Neutrophil (primary cell): Measurements from ENCODE around the gene CDK5RAP2.

Experiments
- H3K27ac ChIP-seq: fragments of 200-600 bp; sonication (generic); 2 replicates; pipeline ENCODE4 v1.5.1; 2016; ENCODE audit warnings: mild to moderate bottlenecking, moderate library complexity
- H3K27me3 ChIP-seq: fragments of 200-600 bp; sonication (generic); 2 replicates; pipeline ENCODE4 v1.6.0; 2016; ENCODE audit warnings: mild to moderate bottlenecking
- H3K36me3 ChIP-seq: fragments of 200-600 bp; sonication (generic); 2 replicates; pipeline ENCODE4 v1.5.1; 2017
- H3K4me1 ChIP-seq, 2 experiments: fragments of 200-600 bp in 1 of 2; sonication (generic) in 1 of 2; 1 replicate in 1 of 2; 2 replicates in 1 of 2; pipeline versions ENCODE4 v1.5.1 to v1.6.1; 2013 to 2016; ENCODE audit warnings: low read depth in 1 of 2, low read length in 1 of 2, mild to moderate bottlenecking in 1 of 2, moderate library complexity in 1 of 2; ENCODE audit not compliant: control insufficient read depth in 1 of 2, insufficient read depth in 1 of 2
- H3K4me3 ChIP-seq, 2 experiments: fragments of 200-600 bp in 1 of 2; sonication (generic) in 1 of 2; 1 replicate in 1 of 2; 2 replicates in 1 of 2; pipeline ENCODE4 v1.5.1; 2013 to 2016; ENCODE audit warnings: low read depth in 1 of 2, low read length in 1 of 2, mild to moderate bottlenecking in 1 of 2, moderate library complexity in 1 of 2
- H3K9me3 ChIP-seq: fragments of 200-600 bp; sonication (generic); 2 replicates; pipeline ENCODE4 v1.5.1; 2016
- CTCF ChIP-seq: fragments of 200-600 bp; sonication (generic); IDR thresholded peaks from 2 replicates; pipeline ENCODE4 v1.5.1; 2016; ENCODE audit warnings: antibody characterized with exemption

CDK5RAP2 gene

GRCh38 chr9:120567081-120567480 lies 12.9 kb downstream of the CDK5RAP2 start:
- no peaks in the 10 kb centered on the region for H3K4me1 ChIP-seq
- H3K36me3 ChIP-seq, result peaks cover 82% of the 10 kb centered on the region
- no peaks in the 10 kb centered on the region for H3K9me3 ChIP-seq
- no peaks in the 10 kb centered on the region for H3K27me3 ChIP-seq
- H3K27ac ChIP-seq, result no peak overlapping the region
- no peak for TF ChIP-seq CTCF
- H3K4me3 ChIP-seq, result no peak overlapping the region

DNA sequence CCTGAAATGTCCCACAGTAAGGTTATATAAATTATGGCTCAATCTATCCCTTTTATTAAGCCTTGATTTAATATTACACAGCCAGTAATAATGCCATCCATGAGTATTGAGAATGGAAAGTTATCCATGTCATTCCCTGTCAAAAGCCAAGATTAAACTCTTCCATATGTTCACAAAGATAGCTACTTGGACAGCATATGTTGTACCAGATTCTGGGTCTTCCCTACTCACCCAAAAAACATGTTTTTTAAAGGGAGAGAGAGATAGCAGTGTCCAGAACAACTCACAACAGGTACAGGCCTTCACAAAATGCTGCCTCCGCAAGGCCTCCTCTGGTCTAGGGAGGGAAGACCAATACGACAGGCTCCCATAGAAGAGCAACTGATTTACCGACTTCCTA lies 15.4 kb downstream of the CDK5RAP2 start:
- H3K27me3 ChIP-seq, result no peaks in the 10 kb centered on the region
- H3K9me3 ChIP-seq, result no peaks in the 10 kb centered on the region
- H3K27ac ChIP-seq, result no peak overlapping the region
- TF ChIP-seq CTCF, result no peak
- H3K36me3 ChIP-seq, result peaks cover 65% of the 10 kb centered on the region
- no peaks in the 10 kb centered on the region for H3K4me1 ChIP-seq
- no peak overlapping the region for H3K4me3 ChIP-seq

DNA sequence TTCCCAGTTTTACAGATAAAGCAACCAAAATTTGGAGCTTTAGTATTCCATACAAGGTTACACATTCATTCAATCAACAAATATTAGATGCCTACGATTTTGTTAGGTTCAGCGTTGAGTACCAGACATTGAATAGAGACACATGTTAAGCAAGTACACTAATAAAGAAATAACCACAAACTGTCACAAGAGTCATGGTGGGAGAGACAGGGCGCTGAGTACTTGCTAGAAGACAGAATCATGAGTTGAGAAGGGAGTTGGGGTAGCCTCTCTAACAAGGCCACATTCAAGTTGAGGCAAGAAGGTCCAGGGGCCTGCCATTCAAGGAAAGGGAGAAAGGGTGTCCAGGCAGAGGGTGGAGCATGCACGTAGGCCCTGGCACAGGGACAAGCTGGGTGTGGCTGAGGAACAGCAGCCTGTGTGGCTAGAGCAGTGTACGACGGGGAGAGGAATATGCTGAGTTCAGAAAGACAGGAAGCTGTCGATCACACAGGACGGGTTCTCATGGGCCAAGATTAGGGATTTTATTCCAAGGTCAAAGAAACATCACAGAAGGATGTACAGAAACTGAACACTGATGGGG lies 17.0 kb downstream of the CDK5RAP2 start:
- Histone ChIP-seq H3K9me3 (no peaks in the 10 kb centered on the region), H3K36me3 (peaks cover 49% of the 10 kb centered on the region), H3K27me3 (no peaks in the 10 kb centered on the region), H3K4me3 (no peak overlapping the region), H3K4me1 (no peaks in the 10 kb centered on the region), H3K27ac (no peak overlapping the region)
- no peak for TF ChIP-seq CTCF

- TF ChIP-seq CTCF, result no peak
- H3K27me3 ChIP-seq, result no peaks in the 10 kb centered on the region
- no peaks in the 10 kb centered on the region for H3K4me1 ChIP-seq
- H3K27ac ChIP-seq, result no peak overlapping the region
- no peaks in the 10 kb centered on the region for H3K9me3 ChIP-seq
- H3K4me3 ChIP-seq, result no peak overlapping the region
- H3K36me3 ChIP-seq, result peaks cover 38% of the 10 kb centered on the region
These were observed 18.3 kb downstream of the CDK5RAP2 start for GRCh38 chr9:120561709-120562108.

DNA sequence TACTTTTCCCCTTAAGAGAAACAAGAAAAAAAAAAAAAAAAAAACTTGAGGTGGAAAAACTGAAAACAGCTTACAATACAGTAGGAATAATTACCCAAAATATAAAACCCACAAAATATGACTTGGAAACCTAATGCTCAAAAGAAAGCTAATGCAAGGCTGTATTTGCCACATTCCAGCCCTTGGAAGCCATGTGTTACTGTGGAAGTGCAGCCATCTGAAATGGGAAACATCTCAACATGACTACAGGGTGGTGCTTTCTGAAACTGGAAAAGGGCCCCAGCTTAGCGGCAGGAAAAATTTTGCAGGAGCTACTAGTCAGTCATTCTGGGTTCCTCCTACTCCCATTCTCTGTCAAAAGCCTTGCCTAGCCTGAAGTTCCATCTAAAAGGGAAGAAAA lies 20.4 kb downstream of the CDK5RAP2 start:
- H3K27me3 ChIP-seq, result no peaks in the 10 kb centered on the region
- H3K27ac ChIP-seq, result no peak overlapping the region
- H3K36me3 ChIP-seq, result peaks cover 21% of the 10 kb centered on the region
- H3K4me3 ChIP-seq, result no peak overlapping the region
- no peaks in the 10 kb centered on the region for H3K9me3 ChIP-seq
- H3K4me1 ChIP-seq, result peaks cover 8 to 11% of the 10 kb centered on the region in 2 experiments
- TF ChIP-seq CTCF, result no peak

DNA sequence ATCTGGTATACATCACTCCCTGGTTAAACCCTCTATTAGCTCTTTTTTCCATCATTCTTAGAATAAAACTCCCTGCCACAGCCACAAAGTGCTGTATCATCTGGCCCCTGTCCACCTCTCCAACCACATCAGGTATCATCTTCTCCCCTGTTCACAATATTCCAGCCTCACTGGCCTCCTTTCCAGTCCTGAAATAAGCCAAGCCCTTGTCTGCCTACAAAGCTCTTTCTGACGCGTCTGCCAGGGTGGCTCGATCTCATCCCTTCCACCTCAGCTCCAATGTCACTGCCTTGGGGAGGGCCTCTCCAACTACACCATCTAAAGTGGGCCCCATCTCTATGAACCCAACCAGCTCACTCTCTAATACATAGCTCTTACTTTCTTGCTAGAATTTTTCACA lies 21.5 kb downstream of the CDK5RAP2 start:
- Histone ChIP-seq H3K4me1 (peaks cover 8 to 11% of the 10 kb centered on the region in 2 experiments), H3K27me3 (no peaks in the 10 kb centered on the region), H3K36me3 (peaks cover 12% of the 10 kb centered on the region), H3K4me3 (no peak overlapping the region), H3K27ac (no peak overlapping the region), H3K9me3 (no peaks in the 10 kb centered on the region)
- no peak for TF ChIP-seq CTCF
